HG03066 (cell line): ENCODE measurements around the gene EIF3F.
"Not testable (repeated sequence)": the region's sequence is repeated elsewhere in the genome, so short reads cannot be mapped to it uniquely, and the experiment has no call there.

Source experiments
- ATAC-seq: cut with Tn5 transposase; IDR thresholded peaks from one replicate; pipeline ENCODE4 v1.9.1; 2021; ENCODE audit warnings: low read depth; ENCODE audit not compliant: unreplicated experiment

Gene EIF3F

GRCh38 chr11:7983832-7984590 is 3.1 kb upstream of the EIF3F start:
- no peak for ATAC-seq

GRCh38 chr11:7987560-7987883 is 385 bp downstream of the EIF3F start:
- ATAC-seq: not testable (repeated sequence)

GRCh38 chr11:7994581-7995278 is 7.6 kb downstream of the EIF3F start:
- ATAC-seq: no peak

GRCh38 chr11:7999795-8000194 is 12.7 kb downstream of the EIF3F start:
- ATAC-seq: no peak

- ATAC-seq: no peak
Observed at GRCh38 chr11:8000390-8000789, 13.3 kb downstream of the EIF3F start.

GRCh38 chr11:8002676-8003075 is 15.5 kb downstream of the EIF3F start:
- ATAC-seq: no peak

- no peak for ATAC-seq
Observed at GRCh38 chr11:8003187-8003586, 16.1 kb downstream of the EIF3F start.

- no peak for ATAC-seq
Observed at GRCh38 chr11:8004008-8004407, 16.9 kb downstream of the EIF3F start.

GRCh38 chr11:8005556-8005955 is 18.4 kb downstream of the EIF3F start:
- ATAC-seq: no peak

GRCh38 chr11:8006349-8006977 is 19.3 kb downstream of the EIF3F start:
- peak; percentile 64 for ATAC-seq

- no peak for ATAC-seq
Observed at GRCh38 chr11:8008212-8008611, 21.1 kb downstream of the EIF3F start.

GRCh38 chr11:8009856-8010255 is 22.7 kb downstream of the EIF3F start:
- no peak for ATAC-seq

- ATAC-seq: no peak
Observed at GRCh38 chr11:8011371-8011770, 24.2 kb downstream of the EIF3F start.

- ATAC-seq: no peak
Observed at GRCh38 chr11:8011981-8012444, 24.9 kb downstream of the EIF3F start.

- ATAC-seq: no peak
Observed at GRCh38 chr11:8013833-8014232, 26.7 kb downstream of the EIF3F start.

GRCh38 chr11:8015753-8016239 is 28.7 kb downstream of the EIF3F start:
- ATAC-seq: no peak

- ATAC-seq: no peak
Observed at GRCh38 chr11:8016440-8016839, 29.3 kb downstream of the EIF3F start.

GRCh38 chr11:8017071-8017470 is 29.9 kb downstream of the EIF3F start:
- ATAC-seq: no peak

- ATAC-seq: no peak
Observed at GRCh38 chr11:8017894-8018483, 30.9 kb downstream of the EIF3F start.

- no peak for ATAC-seq
Observed at GRCh38 chr11:8018484-8019313, 31.6 kb downstream of the EIF3F start.
